BLaER1 treated with 17β-estradiol and CSF1 and Interleukin-3, amounts not matched to agents 10 nM and 100 nM (cell line): Measurements from ENCODE around the gene INO80.

Experiments
- H3K27ac ChIP-seq, 11 experiments: shearing (Covaris generic); formaldehyde crosslinking; 2 replicates each; pipeline ENCODE4 v1.8.1; 2022
- H3K27me3 ChIP-seq, 11 experiments: shearing (Covaris generic); formaldehyde crosslinking; 2 replicates each; pipeline ENCODE4 v1.8.1; 2022
- H3K36me3 ChIP-seq, 11 experiments: shearing (Covaris generic); formaldehyde crosslinking; 2 replicates each; pipeline ENCODE4 v1.8.1; 2022
- H3K4me1 ChIP-seq, 10 experiments: shearing (Covaris generic); formaldehyde crosslinking; 2 replicates each; pipeline ENCODE4 v1.8.1; 2022
- H3K4me2 ChIP-seq, 11 experiments: shearing (Covaris generic); formaldehyde crosslinking; 2 replicates each; pipeline ENCODE4 v1.8.1; 2022
- H3K4me3 ChIP-seq, 10 experiments: shearing (Covaris generic); formaldehyde crosslinking; 2 replicates each; pipeline ENCODE4 v1.8.1; 2022
- H3K9ac ChIP-seq, 11 experiments: shearing (Covaris generic); formaldehyde crosslinking; 2 replicates each; pipeline ENCODE4 v1.8.1; 2022
- H3K9me3 ChIP-seq, 11 experiments: shearing (Covaris generic); formaldehyde crosslinking; replicated peaks in 1 of 11; 2 replicates each; pipeline ENCODE4 v1.8.1; 2022
- H4K20me1 ChIP-seq, 11 experiments: shearing (Covaris generic); formaldehyde crosslinking; 2 replicates each; pipeline ENCODE4 v1.8.1; 2022
- Cebpa-rat ChIP-seq, 11 experiments: shearing (Covaris generic); IDR thresholded peaks; 2 replicates each; pipeline ENCODE4 v1.8.1; 2022

INO80 gene

GRCh38 chr15:40992825-40993224 is 123.3 kb downstream of the INO80 start:
- H3K27ac ChIP-seq = peak overlapping the region in 3 of 11 experiments; percentile 62 to 77 (median 72); a peak in 7 of 22 replicates
- TF ChIP-seq Cebpa-rat (IDR thresholded peaks at IDR 0.05) = no peak
- peak overlapping the region in 3 of 11 experiments; percentile 35 to 73 (median 71); a peak in 5 of 22 replicates for H3K4me2 ChIP-seq
- no peaks in the 10 kb centered on the region for H3K9me3 ChIP-seq
- no peak overlapping the region for H3K4me3 ChIP-seq
- H4K20me1 ChIP-seq = peaks cover 0 to 6% (median 0%) of the 10 kb centered on the region in 11 experiments; a peak in 5 of 22 replicates
- H3K36me3 ChIP-seq = peaks cover 77 to 100% (median 100%) of the 10 kb centered on the region in 11 experiments
- H3K27me3 ChIP-seq = no peaks in the 10 kb centered on the region
- H3K9ac ChIP-seq = peak overlapping the region in 4 of 11 experiments; percentile 4 to 74 (median 60); a peak in 6 of 22 replicates
- H3K4me1 ChIP-seq = peaks cover 0 to 48% (median 0%) of the 10 kb centered on the region in 10 experiments; a peak in 6 of 20 replicates

GRCh38 chr15:40992241-40992741 is 123.8 kb downstream of the INO80 start:
- Histone ChIP-seq H3K9me3 (no peaks in the 10 kb centered on the region), H3K4me2 (peak overlapping the region in 2 of 11 experiments; percentile 71 to 73; a peak in 4 of 22 replicates), H3K36me3 (peaks cover 77 to 100% (median 100%) of the 10 kb centered on the region in 11 experiments), H3K27ac (peak overlapping the region in 3 of 11 experiments; percentile 62 to 77 (median 72); a peak in 7 of 22 replicates), H3K27me3 (no peaks in the 10 kb centered on the region), H3K9ac (peak overlapping the region in 3 of 11 experiments; percentile 50 to 74 (median 71); a peak in 6 of 22 replicates), H3K4me1 (peaks cover 0 to 48% (median 0%) of the 10 kb centered on the region in 10 experiments; a peak in 6 of 20 replicates), H3K4me3 (no peak overlapping the region), H4K20me1 (peaks cover 0 to 6% (median 0%) of the 10 kb centered on the region in 11 experiments; a peak in 5 of 22 replicates)
- TF ChIP-seq Cebpa-rat (IDR thresholded peaks at IDR 0.05) = no peak

- peak overlapping the region in 3 of 11 experiments; percentile 62 to 77 (median 72); a peak in 4 of 22 replicates for H3K27ac ChIP-seq
- peaks cover 0 to 56% (median 0%) of the 10 kb centered on the region in 10 experiments; a peak in 6 of 20 replicates for H3K4me1 ChIP-seq
- peaks cover 77 to 100% (median 100%) of the 10 kb centered on the region in 11 experiments for H3K36me3 ChIP-seq
- H3K9ac ChIP-seq = no peak overlapping the region
- H3K4me2 ChIP-seq = peak overlapping the region in 2 of 11 experiments; percentile 71 to 73; a peak in 4 of 22 replicates
- H3K4me3 ChIP-seq = no peak overlapping the region
- peaks cover 0 to 6% (median 0%) of the 10 kb centered on the region in 11 experiments; a peak in 5 of 22 replicates for H4K20me1 ChIP-seq
- TF ChIP-seq Cebpa-rat (IDR thresholded peaks at IDR 0.05) = no peak
- H3K27me3 ChIP-seq = no peaks in the 10 kb centered on the region
- H3K9me3 ChIP-seq = no peaks in the 10 kb centered on the region
These were observed 124.7 kb downstream of the INO80 start for GRCh38 chr15:40991355-40991754.

GRCh38 chr15:40990789-40991188 is 125.3 kb downstream of the INO80 start:
- peaks cover 0 to 62% (median 0%) of the 10 kb centered on the region in 10 experiments; a peak in 6 of 20 replicates for H3K4me1 ChIP-seq
- H4K20me1 ChIP-seq = peaks cover 0 to 6% (median 0%) of the 10 kb centered on the region in 11 experiments; a peak in 5 of 22 replicates
- H3K9ac ChIP-seq = no peak overlapping the region
- no peak for TF ChIP-seq Cebpa-rat (IDR thresholded peaks at IDR 0.05)
- peaks cover 77 to 100% (median 100%) of the 10 kb centered on the region in 11 experiments for H3K36me3 ChIP-seq
- H3K27ac ChIP-seq = peak overlapping the region in 2 of 11 experiments; percentile 16 to 77; a peak in 3 of 22 replicates
- H3K9me3 ChIP-seq = no peaks in the 10 kb centered on the region
- H3K4me2 ChIP-seq = peak overlapping the region in 2 of 11 experiments; percentile 71 to 73; a peak in 3 of 22 replicates
- no peak overlapping the region for H3K4me3 ChIP-seq
- no peaks in the 10 kb centered on the region for H3K27me3 ChIP-seq

GRCh38 chr15:40990080-40990479 is 126.0 kb downstream of the INO80 start:
- Histone ChIP-seq H3K9me3 (no peaks in the 10 kb centered on the region), H3K4me2 (peak overlapping the region in 2 of 11 experiments; percentile 17 to 71; a peak in 4 of 22 replicates), H4K20me1 (peaks cover 0 to 6% (median 0%) of the 10 kb centered on the region in 11 experiments; a peak in 5 of 22 replicates), H3K4me1 (peaks cover 0 to 69% (median 0%) of the 10 kb centered on the region in 10 experiments; a peak in 6 of 20 replicates), H3K36me3 (peaks cover 77 to 100% (median 100%) of the 10 kb centered on the region in 11 experiments), H3K9ac (no peak overlapping the region), H3K27me3 (no peaks in the 10 kb centered on the region), H3K4me3 (no peak overlapping the region), H3K27ac (peak overlapping the region in 1 of 11 experiments; percentile 19; a peak in 1 of 22 replicates)
- no peak for TF ChIP-seq Cebpa-rat (IDR thresholded peaks at IDR 0.05)

GRCh38 chr15:40988156-40988555 is 127.9 kb downstream of the INO80 start:
- no peak overlapping the region for H3K27ac ChIP-seq
- peaks cover 0 to 6% (median 0%) of the 10 kb centered on the region in 11 experiments; a peak in 4 of 22 replicates for H4K20me1 ChIP-seq
- H3K4me3 ChIP-seq = no peak overlapping the region
- peaks cover 0 to 55% (median 0%) of the 10 kb centered on the region in 10 experiments; a peak in 6 of 20 replicates for H3K4me1 ChIP-seq
- no peaks in the 10 kb centered on the region for H3K27me3 ChIP-seq
- no peak for TF ChIP-seq Cebpa-rat (IDR thresholded peaks at IDR 0.05)
- H3K9me3 ChIP-seq = no peaks in the 10 kb centered on the region
- no peak overlapping the region for H3K4me2 ChIP-seq
- H3K9ac ChIP-seq = no peak overlapping the region
- peaks cover 81 to 100% (median 100%) of the 10 kb centered on the region in 11 experiments for H3K36me3 ChIP-seq

- peaks cover 0 to 48% (median 0%) of the 10 kb centered on the region in 10 experiments; a peak in 6 of 20 replicates for H3K4me1 ChIP-seq
- H3K4me3 ChIP-seq = no peak overlapping the region
- no peaks in the 10 kb centered on the region for H3K27me3 ChIP-seq
- H3K36me3 ChIP-seq = peaks cover 90 to 100% (median 100%) of the 10 kb centered on the region in 11 experiments
- TF ChIP-seq Cebpa-rat (IDR thresholded peaks at IDR 0.05) = no peak
- H3K9ac ChIP-seq = no peak overlapping the region
- H4K20me1 ChIP-seq = peaks cover 0 to 9% (median 0%) of the 10 kb centered on the region in 11 experiments; a peak in 3 of 22 replicates
- no peak overlapping the region for H3K4me2 ChIP-seq
- H3K27ac ChIP-seq = no peak overlapping the region
- no peaks in the 10 kb centered on the region for H3K9me3 ChIP-seq
These were observed 129.3 kb downstream of the INO80 start for GRCh38 chr15:40986820-40987219.

GRCh38 chr15:40985541-40986330 is 130.3 kb downstream of the INO80 start:
- Histone ChIP-seq H3K4me1 (peaks cover 0 to 48% (median 0%) of the 10 kb centered on the region in 10 experiments; a peak in 6 of 20 replicates), H3K4me2 (peak overlapping the region in 2 of 11 experiments; percentile 26 to 36; a peak in 4 of 22 replicates), H3K36me3 (peaks cover 94 to 100% (median 100%) of the 10 kb centered on the region in 11 experiments), H3K27me3 (no peaks in the 10 kb centered on the region), H3K9me3 (no peaks in the 10 kb centered on the region), H3K27ac (peak overlapping the region in 3 of 11 experiments; percentile 30 to 52 (median 34); a peak in 5 of 22 replicates), H4K20me1 (peaks cover 0 to 9% (median 0%) of the 10 kb centered on the region in 11 experiments; a peak in 2 of 22 replicates), H3K9ac (peak overlapping the region in 2 of 11 experiments; percentile 35 to 38; a peak in 2 of 22 replicates), H3K4me3 (no peak overlapping the region)
- TF ChIP-seq Cebpa-rat (IDR thresholded peaks at IDR 0.05) = no peak
